ENCODE data around the gene SPDYE16.
"Not testable (repeated sequence)": the region's sequence is repeated elsewhere in the genome, so short reads cannot be mapped to it uniquely, and the experiment has no call there.

The SPDYE16 gene

DNA sequence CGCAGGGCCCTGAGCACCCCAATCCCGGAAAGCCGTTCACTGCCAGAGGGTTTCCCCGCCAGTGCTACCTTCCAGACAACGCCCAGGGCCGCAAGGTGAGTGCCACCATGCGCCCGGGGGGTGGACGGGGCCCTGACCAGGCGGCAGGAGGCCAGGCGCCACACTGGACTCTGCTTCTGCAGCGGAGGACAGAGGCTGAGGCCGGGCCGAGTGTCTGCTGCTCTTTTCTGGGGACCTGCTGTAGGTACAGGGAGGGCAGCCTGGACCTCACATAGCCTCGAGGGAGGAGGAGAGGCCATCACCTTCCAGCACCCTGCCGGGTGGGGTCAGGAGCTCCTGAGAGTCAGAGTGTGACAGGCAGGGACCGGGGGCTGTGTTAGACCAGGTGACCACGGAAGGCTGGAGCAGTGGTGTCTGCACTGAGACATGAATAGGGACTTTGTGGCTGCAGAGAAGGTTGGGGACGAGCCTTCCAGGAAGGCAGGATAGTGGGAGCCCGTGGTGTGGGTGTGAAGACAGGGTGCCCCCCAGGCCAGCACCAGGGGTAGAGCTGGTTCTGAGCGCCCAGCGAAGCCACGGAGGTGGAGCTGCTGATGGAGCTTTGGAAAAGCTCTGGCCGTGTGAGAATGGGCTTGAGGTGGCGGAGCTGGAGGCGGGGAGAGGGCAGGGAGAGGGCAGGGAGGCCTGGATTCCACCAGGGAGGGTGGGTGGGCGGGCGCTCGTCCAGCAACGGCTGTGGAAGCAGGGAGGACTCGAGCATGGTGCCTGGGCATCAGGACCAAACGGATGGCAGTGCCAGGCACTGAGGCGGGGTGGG is 38.5 kb downstream of the SPDYE16 start:
- not testable (repeated sequence) for DNase-seq (ENCODE audit: low read depth)

DNA sequence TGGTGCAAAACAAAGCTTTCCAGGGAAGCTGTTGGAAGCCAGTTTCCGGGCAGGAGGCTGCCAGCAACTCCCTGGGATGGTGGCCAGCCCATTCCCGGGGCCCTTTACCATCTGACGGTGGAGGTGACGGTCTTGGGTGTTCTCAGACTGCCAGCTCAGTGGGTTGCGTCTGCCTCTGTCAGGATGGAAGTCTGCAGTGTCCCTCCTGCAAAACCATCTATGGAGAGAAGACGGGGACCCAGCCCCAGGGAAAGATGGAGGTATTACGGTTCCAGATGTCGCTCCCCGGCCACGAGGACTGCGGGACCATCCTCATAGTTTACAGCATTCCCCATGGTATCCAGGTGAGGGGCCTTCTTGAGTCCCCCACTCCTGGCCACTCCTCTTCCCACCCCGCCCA is 39.9 kb downstream of the SPDYE16 start:
- not testable (repeated sequence) for DNase-seq (ENCODE audit: low read depth)

DNA sequence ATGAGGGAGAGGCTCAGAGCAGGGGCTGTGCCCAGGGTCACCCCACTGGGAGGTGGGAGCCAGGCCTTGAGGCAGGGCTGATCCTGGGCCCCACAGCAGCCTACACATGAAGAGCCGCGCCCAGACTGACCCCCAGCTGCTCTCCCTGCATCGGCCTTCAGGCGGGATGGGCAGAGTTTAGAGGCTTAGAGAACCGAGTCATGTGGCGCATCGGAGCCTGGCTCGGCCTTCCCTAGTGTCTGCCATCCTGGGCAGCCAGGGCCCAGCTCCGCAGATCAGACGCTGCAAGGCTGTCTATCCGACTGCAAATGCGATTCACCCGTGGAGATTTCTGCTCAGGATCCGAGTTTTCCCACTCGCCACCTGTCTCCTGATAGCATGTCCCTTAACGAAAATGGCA is 40.3 kb downstream of the SPDYE16 start:
- not testable (repeated sequence) for DNase-seq (ENCODE audit: low read depth)

DNA sequence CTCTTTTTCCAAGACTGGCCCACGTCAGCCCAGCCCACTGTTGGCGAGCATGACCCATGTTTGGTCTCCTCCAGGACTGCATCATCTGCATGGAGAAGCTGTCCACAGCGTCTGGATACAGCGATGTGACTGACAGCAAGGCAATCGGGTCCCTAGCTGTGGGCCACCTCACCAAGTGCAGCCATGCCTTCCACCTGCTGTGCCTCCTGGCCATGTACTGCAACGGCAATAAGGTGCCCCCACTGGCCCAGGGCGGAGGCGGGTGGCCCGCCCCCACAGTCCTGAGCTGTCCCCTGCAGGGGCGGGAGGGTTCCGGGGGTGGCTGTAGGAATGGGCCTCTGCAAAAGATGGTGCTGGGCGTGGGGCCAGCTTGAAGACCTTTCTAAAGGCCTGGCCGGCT is 40.9 kb downstream of the SPDYE16 start:
- DNase-seq (ENCODE audit: low read depth): not testable (repeated sequence)

DNA sequence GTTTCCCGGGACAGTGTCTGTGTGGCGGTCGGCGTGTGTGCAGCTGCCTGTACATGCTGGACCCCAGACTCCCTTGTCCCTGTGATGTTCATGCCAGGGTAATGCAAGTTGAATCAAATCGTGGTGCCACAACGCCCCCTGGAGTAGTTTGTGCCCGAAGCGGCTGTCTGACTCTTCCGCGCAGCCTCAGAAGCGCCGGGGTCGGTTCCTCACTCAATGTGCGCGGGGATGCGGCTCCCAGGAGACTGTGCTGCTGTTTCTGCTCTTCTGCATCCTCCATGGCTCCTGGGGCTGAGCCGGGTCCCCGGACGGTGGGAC is 43.2 kb downstream of the SPDYE16 start:
- not testable (repeated sequence) for DNase-seq (ENCODE audit: low read depth)

DNA sequence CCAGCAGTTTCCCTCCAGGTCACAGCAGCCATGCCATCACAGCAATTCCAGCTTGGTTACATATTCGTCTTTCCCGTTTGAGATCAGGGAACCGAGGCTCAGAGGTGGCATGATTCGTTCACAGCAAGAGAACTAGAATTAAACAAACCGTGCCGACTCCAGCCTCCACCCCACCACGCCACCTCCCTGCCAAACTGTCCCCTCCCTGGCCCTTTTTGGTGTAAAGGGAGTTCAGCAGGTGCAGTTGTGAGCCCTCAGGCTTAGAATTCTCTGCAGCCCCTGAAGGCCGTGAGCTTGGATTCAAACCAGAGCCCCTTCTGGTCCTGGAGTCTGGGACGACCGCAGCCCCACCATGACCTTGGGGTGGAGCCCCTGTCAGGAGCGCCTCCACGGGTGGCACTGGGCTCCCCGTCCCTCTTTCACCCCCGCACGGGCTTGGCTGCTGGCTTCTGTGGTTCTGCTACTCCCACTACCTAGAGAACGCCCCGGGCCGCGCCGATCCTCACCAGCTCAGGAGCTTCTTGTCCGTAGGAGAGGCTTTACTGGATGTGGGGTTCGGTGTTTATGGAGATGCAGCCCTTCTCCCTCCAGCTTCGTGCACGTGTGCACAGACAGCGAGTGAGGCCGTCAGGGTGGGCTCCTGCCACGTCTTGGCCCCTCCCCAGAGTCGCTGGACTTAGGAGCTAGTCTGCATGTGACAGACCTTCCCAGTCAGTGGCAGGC is 43.7 kb downstream of the SPDYE16 start:
- not testable (repeated sequence) for DNase-seq (ENCODE audit: low read depth)

DNA sequence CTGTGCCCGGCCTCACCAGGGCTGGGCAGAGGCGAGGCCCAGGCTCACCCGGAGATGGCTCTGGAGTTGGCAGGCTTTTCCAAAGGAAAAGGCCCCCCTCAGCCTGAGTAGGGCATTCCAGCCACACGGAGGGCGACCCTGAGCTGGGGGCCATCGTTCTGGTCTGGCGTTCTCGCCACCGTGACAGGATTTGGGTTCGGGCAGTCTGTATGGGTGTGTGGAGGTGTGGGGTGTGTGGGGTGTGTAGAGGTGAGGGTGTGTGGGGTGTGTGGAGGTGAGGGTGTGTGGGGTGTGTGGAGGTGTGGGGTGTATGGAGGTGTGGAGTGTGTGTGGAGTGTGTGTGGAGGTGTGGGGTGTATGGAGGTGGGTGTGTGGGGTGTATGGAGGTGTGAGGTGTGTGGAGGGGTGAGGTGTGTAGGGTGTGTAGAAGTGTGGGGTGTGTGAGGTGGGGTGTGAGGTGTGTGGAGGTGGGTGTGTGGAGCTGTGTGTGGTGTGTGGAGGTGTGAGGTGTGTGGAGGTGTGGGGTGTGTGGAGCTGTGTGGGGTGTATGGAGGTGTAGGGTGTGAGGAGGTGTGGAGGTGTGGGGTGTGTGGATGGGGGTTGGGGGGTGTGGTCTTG is 44.4 kb downstream of the SPDYE16 start:
- not testable (repeated sequence) for DNase-seq (ENCODE audit: low read depth)

DNA sequence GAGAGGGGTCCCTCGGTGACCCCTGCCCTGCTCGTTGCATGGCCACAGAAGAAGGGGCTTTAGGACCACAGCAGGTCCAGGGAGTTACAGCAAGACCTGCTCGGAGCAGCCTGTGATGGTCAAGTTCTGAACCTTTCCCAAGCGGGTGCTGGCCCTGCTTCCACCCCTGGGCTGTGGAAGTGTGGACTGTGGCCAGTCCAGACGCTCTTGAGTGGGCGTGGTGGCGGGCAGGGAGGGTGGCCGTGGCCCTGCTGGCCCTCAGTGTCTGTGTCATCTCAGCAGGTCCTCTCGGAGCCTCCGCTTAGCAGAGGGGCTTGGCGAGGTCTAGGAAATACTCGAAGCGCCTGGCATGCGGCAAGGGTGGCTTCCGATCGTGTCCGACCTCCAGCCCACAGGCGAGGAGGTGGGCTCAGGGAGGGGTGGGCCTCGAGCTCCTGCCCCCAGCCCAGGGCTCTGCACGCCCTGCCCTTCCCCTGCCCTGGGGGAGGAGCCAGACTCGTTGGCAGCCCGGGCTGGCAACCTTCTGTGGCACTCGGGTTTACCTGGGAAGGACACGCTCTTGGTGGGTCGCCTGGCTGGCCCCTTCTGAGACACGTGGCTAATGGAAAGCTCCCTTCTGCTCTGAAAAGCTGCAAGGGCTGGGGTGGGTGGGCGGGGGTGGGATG is 45.0 kb downstream of the SPDYE16 start:
- DNase-seq (ENCODE audit: low read depth): not testable (repeated sequence)

DNA sequence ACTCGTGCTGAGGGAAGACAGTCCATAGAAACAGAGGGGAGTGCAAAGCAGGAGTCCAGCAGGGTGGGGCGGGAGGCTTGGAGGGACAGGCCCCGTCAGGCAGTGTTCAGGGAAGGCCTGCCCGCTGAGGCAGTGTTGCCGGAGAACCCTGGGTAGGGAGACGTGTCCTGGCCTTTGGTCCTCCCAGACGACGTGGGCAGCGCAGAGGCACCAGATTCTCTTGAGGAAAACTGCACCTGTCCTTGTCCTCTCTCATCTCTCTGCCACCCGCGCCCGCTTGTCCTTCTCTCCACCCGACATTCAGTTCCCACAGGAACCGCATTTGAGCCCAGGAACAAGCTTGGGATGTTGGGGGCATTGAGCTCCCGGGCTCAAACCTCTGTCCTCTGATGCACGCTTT is 47.4 kb downstream of the SPDYE16 start:
- not testable (repeated sequence) for DNase-seq (ENCODE audit: low read depth)

DNA sequence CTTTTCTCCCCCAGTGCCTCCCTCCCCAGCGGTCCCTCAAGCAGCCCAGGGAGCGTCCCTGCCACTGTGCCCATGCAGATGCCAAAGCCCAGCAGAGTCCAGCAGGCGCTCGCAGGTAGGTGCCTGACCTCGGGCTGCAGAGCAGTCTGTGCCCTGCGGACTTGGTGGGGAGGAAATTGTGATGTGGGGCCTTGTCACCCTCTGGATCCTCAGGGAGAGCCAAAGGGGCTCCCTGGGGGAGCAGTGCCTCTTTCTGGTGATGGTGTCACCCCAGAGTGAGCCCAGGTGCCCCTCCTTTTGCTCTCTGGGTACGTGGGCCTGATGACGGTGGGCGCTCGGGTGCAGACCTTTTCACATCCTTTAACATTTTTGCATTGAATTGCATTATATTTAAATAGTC is 51.0 kb downstream of the SPDYE16 start:
- DNase-seq (ENCODE audit: low read depth): not testable (repeated sequence)

DNA sequence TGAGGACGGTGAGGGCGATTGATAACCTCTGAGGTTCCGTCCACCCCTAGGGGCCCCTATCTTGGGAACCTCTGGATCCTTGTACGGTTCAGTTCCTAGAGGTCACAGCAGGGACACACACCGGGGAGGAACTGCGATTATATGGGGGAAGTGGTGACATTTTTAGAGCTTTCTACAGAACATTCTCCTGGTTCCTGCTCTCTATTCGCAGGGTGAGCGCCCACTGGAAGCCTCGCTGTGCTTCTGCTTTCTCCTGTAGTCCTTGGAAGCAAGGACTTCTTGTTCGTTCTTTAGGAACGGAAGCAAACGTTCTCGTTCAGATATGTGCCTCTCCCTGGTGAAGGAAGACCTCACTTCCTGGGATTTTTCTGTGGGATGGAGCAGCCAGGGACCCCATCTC is 55.1 kb downstream of the SPDYE16 start:
- DNase-seq (ENCODE audit: low read depth): not testable (repeated sequence)

DNA sequence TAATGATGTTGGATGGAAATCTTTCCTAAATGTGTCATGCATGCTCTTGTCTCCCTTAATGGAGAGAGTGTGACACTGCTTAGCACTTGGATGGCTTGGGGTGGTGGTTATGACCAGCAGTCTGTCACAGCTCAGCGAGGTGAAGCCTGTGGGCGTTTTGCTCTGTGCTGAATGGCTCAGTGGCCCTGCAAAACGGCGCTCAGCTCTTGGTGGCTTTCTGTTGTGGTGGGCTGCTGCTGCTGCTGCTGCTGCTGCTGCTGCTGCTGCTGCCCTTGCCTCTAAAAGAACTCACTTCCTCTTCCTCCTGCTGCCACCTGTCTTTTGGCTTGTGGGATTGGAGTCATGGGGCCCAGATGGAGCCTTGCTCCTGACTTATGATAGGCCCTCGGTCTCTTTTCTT is 56.5 kb downstream of the SPDYE16 start:
- DNase-seq (ENCODE audit: low read depth): not testable (repeated sequence)

DNA sequence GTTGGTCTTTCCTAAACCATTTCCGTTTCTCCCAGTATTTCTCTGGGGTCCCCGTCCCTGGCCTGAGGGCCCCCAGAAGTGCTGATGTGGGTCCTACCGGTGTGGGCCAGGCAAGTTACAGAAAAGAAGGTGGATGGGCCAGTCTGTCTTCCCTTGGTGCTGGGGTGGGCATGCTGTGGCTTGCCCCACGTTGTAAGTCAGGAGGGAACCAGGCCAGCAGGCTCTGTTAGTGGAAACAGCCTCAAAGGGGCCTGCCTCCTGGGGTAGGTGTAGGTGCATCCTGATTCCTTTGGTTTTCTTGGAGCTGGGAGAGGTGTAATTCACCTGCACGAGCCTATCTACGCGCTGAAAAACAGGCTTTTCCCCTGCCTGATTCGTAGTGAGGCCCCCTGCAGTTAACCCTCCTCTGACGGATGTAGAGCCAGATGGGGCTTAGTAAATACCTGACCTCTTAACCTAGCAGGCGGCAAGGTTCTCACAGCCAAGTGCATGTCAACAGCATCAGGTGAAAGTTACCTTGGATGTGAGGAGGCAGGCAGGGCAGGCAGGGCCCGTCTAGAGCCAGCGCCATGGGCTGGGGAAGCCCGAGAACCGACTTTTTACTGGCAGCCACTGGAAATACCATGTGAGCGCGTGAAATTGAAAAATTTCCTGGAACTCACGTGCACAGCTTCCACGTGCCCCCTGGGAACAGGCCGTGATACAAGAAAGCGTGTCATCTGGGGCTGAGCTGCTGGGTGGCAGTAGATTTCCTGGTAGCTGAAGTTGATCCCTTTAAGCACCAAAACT is 57.1 kb downstream of the SPDYE16 start:
- DNase-seq (ENCODE audit: low read depth): not testable (repeated sequence)

DNA sequence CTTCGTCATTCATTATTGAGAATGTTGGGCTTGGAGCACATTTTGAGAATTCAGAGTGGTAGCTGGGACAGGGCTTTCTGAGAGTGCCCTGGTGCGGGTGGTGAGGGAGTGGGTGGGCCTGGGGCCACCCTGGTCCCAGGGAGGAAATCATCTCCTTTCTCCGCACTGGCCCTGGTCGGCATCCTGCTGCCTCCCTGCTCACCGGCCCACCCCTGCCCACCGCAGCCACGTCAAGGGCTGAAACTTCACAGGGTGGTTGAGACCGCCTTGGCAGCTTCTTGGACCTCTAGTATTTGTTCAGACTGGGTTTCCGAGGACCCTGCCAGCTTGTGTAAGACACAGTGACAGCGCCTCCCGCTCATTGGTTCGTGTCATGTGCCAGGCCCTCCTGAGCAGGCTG is 58.6 kb downstream of the SPDYE16 start:
- DNase-seq (ENCODE audit: low read depth): not testable (repeated sequence)

DNA sequence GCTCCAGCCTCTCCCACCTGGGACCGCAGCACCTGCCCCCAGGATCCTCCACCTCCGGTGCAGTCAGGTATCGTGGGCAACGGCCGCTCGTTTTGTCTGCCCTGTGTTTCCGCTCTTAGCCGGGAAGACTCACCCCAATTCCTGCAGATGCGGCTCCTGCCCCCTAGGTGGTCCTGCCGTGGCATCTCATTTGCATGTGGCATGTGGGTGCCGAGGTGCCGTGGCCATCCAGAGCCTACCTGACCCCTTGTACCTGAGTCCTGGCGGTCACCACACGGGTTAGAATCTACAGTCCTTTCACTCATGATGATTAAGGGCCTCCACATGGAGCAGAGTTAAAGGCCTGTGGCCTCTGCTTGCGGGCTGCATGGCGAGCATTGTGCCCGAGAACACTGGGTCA is 60.0 kb downstream of the SPDYE16 start:
- not testable (repeated sequence) for DNase-seq (ENCODE audit: low read depth)

DNA sequence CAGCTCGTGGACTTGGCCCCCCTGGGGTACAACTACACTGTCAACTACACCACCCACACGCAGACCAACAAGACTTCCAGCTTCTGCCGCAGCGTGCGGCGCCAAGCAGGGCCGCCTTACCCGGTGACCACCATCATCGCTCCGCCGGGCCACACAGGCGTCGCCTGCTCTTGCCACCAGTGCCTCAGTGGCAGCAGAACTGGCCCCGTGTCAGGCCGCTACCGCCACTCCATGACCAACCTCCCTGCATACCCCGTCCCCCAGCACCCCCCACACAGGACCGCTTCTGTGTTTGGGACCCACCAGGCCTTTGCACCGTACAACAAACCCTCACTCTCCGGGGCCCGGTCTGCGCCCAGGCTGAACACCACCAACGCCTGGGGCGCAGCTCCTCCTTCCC is 60.4 kb downstream of the SPDYE16 start:
- DNase-seq (ENCODE audit: low read depth): not testable (repeated sequence)
